GM12874 (cell line): ENCODE data around the gene WDR4.

Experiments
- CTCF ChIP-seq: IDR thresholded peaks from 2 replicates; pipeline ENCODE4 v1.5.1; 2011; ENCODE audit warnings: low read depth, mild to moderate bottlenecking, control low read depth, low read length, moderate library complexity; ENCODE audit not compliant: insufficient read depth

WDR4 gene

DNA sequence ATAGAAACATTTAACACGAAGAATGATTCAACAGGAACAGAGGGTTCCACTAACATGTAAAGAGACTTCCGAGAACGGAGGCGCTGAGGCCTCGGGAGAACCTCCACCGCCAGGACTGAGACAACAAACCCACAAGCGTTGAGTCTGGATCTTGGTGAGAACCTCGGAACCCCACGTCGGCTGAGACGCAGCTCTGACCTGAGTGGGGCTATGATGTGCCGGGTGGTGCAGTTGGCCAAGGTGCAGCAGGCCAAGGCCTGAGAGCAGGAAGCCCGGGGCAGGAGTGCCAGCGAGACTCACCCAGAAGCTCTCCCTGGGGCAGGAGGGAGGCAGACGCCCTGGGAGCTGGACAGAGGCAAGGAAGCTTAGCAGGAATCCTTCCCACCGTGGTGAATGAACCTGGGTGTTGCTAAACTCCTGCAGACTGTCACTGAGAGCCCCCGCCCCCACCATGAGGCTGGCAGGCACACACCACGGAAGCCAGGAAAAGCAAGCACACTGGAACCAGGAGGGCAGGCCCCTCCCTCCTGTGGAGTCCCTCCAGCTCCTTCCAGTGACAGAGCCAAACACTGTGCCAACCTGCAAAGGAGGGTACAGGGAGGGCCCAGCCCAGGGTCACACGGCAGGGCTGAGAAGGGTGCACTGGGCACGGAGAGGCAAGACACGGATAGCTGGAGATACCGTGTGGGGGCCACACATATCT lies 34.8 kb downstream of the WDR4 start:
- no peak for TF ChIP-seq CTCF

DNA sequence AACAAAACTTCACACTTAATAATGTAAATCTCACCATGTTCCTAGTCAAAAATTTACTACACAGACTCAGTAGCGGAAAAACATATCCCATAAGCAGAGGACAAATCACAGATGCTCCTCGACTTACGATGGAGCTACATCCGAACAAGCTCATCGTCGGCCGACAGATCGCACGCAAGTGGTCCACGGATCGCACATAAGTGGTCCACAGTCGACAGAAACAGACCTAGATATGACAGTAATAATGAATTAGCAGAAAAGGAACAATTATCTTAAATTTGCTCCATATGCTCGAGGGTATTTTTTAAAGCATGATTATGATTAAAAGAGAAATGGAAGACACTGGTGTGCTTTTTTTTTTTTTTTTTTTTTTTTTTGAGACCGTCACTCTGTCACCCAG lies 36.3 kb downstream of the WDR4 start:
- TF ChIP-seq CTCF: no peak

DNA sequence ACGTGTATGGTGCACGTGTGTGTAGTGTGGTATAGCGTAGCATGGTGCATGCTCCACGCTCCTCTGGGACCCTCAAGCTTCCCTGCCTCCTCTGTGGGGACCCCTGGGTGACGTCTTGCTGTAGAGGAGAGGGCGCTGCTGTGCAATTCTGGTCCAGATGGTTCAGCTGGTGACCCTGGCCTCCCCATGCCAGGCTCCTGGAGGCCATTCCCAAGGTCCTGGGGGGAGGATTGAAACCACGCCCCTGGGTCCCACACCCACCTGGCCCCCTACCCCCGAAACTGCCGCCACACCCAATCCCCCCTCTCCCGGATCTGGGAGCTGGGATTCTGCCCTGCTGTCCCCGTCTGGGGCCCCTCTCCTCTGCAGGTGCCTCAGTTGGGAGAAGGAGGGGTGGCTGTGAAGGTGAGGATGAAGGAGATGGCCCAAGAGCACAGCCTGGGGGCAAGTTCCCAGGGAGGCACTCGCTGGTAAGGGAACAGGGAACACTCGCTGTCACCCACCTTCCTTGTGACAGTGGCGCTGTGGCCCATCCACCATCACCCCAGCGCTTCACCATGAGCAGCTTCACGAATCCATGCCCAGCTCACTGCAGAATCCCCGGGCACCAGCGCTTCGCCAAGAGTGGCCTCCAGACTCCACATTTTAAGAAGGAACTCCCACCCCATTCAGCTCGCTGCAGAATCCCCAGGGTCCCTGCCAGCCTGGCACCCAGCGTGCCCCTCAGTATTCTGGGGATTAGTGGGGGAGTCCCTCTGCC lies 38.0 kb downstream of the WDR4 start:
- TF ChIP-seq CTCF: no peak

DNA sequence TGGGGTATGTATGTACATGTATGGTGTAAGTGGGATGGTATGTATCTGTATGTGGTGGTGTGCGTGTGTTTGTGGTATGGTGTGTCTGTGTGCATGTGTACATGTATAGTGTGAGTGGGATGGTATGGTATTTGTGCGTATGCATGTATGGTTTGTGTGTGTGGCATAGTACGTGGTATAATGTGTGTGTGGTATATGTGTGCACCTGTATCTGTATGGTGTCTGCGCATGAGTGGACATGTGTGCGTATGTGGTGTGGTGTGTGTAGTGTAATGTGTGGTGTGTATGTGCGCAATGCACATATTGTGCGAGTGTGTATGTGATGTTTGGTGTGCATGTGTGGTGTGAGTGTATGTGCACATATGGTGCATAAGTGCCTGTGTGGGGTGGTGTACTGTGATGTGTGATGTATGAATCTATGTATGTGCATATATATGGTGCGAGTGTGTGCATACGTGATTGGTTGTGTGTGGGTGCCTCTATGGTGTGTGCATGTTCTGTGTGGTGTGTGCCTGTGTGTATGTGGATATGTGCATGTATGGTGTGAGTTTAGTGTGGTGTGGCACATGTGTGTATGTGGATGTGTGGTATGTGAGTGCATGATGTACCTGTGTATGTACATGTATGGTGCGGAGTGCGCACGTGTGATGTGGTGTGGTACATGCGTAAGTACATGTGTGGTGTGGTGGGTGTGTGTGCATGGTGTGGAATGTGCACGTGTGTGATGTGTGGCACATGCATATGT lies 38.8 kb downstream of the WDR4 start:
- TF ChIP-seq CTCF: no peak

- no peak for TF ChIP-seq CTCF
These were observed 39.8 kb downstream of the WDR4 start for GRCh38 chr21:42839271-42840231.

DNA sequence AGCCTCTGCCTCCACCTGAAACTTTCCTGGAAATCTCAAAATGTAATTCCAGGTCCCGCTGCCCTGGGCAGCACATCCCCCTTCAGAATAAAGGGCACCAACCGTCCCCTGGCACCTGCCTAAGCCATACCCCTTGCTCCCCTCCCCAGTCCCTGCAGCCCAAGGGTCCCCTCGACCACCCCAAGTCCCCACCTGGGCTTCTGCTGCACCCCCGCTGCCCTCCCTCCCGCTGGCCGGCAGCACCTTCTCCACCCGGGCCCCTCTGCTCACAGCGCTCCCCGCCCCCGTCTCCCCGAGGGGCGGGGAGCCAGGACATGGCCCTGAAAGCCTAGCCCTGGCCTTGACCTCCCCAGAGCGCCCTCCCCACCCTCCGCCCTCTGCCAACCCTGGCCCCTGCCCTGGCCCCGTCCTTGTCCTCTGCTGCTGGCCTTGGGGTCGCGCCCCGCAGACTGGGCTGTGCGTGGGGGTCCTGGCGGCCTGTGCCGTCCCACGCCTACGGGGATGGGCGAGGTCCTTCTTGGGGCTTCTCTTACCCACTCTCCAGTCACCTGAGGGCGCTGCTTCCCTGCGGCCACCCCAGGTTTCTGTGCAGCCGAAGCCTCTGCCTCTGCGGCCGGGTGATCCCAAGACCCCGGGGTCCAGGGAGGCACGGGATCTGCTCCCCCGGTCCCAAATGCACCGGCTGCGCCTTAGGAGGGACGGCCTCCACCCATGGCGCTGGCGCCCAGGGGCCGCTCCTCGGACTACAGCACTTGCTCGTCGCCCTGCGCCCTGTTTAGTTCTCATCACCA lies 41.7 kb downstream of the WDR4 start:
- no peak for TF ChIP-seq CTCF
